Osteocyte (in vitro differentiated cells): Measurements from ENCODE around the gene PLEKHG3. TPM values are rescaled to one million over a fixed set of nuclear protein-coding genes. Genes with fewer than 3 reads are reported as not detected.

Experiments
- DNase-seq: peaks from one replicate; pipeline ENCODE4 v3.0.0; 2021; ENCODE audit warnings: mixed read lengths; ENCODE audit not compliant: unreplicated experiment; ENCODE audit errors: extremely low spot score
- H3K27ac Mint-ChIP-seq: one replicate; pipeline ENCODE4 v1.8.0; 2021; ENCODE audit warnings: mild to moderate bottlenecking, mixed read lengths; ENCODE audit not compliant: unreplicated experiment
- H3K27me3 Mint-ChIP-seq: one replicate; pipeline ENCODE4 v1.8.0; 2021; ENCODE audit warnings: mixed read lengths; ENCODE audit not compliant: unreplicated experiment
- H3K36me3 Mint-ChIP-seq: one replicate; pipeline ENCODE4 v1.8.0; 2021; ENCODE audit warnings: mixed read lengths; ENCODE audit not compliant: unreplicated experiment
- H3K4me1 Mint-ChIP-seq: one replicate; pipeline ENCODE4 v1.8.0; 2021; ENCODE audit warnings: mixed read lengths; ENCODE audit not compliant: unreplicated experiment
- H3K4me3 Mint-ChIP-seq: one replicate; pipeline ENCODE4 v1.8.0; 2021; ENCODE audit warnings: mild to moderate bottlenecking, moderate library complexity, mixed read lengths; ENCODE audit not compliant: unreplicated experiment
- H3K9me3 Mint-ChIP-seq: one replicate; pipeline ENCODE4 v1.8.0; 2021; ENCODE audit warnings: mixed read lengths; ENCODE audit not compliant: unreplicated experiment
- CTCF ChIP-seq: fragments of 200-600 bp; sonication (generic); IDR thresholded peaks from 2 replicates; pipeline ENCODE4 v1.5.0; 2021; ENCODE audit warnings: antibody characterized with exemption, mild to moderate bottlenecking, moderate library complexity
- total RNA-seq: library from RNA; stranded (reverse); gene quantifications from 2 replicates; pipeline ENCODE4 v1.2.1, GENCODE V29; 2021

PLEKHG3 gene
- total RNA-seq, 1 donor from 2014 or later = 96.3 TPM

DNA sequence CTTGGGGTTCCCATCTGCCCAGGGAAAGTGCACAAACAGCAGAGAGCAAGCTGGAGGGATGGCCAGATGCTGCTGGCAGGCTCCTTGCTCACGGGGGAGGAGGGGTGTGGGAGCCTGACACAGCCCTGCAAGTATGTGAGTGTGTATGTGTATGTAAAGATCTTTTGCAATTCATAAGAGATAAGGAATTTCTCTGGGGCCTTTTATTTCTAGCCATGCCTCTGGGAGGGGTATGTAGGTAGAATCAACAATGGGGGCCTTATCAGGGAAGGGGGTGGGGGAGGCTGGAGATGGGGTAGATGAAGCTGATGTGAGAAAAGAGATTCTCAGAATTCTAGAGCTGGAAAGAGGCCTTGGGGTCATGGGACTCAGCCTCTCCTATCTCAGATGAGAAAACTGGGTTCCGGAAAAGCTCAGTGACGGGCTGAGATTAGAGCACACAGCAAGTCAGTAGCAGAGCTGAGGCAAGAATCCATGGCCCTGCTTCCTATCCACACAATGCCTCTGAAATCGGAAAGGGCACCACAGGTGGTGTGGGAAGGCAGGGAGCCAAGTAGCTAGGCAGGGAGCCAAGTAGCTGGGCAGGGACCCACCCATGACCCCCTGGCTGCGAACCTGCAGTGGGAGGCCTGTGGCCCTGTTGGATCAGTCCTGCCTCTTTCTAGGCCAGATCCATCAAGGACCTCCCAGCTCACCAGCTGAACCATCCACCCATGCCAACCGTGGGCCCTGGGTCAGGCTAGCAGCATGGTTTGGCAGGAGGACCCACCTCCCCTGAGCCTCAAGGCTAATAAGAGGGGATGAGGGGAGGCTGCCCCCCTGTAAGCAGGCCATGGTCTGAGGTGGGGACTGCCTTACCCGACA is 54.7 kb downstream of the PLEKHG3 start:
- no peak overlapping the region for H3K4me3 Mint-ChIP-seq
- H3K27me3 Mint-ChIP-seq = no peaks in the 10 kb centered on the region
- peak overlapping the region; percentile 82 for H3K27ac Mint-ChIP-seq
- no peaks in the 10 kb centered on the region for H3K9me3 Mint-ChIP-seq
- H3K4me1 Mint-ChIP-seq = peaks cover 75% of the 10 kb centered on the region
- no peak for TF ChIP-seq CTCF
- no peak for DNase-seq
- no peaks in the 10 kb centered on the region for H3K36me3 Mint-ChIP-seq

DNA sequence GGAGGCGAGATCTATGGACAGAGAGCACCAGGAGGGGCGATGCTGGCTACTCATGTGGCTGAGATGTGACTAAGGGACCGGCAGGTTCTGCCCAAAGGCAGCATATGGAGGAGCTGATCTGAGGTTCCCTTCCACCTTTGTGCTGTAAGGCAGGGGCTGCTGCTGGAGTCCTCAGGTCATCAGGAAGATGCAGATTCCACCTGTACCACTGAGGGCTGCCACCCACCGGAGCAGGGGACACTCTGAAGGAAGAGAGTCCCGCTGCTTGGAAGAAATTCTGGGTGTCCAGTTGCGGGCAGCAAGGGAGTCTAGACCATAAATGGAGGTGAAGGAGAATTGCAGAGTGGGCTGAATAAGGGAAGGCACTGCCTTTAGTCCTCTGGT is 55.3 kb downstream of the PLEKHG3 start:
- no peak for DNase-seq
- no peaks in the 10 kb centered on the region for H3K27me3 Mint-ChIP-seq
- no peaks in the 10 kb centered on the region for H3K9me3 Mint-ChIP-seq
- no peak for TF ChIP-seq CTCF
- H3K4me3 Mint-ChIP-seq = no peak overlapping the region
- no peaks in the 10 kb centered on the region for H3K36me3 Mint-ChIP-seq
- peak overlapping the region; percentile 38 for H3K27ac Mint-ChIP-seq
- peaks cover 81% of the 10 kb centered on the region for H3K4me1 Mint-ChIP-seq

GRCh38 chr14:64760146-64760755 is 56.0 kb downstream of the PLEKHG3 start:
- Mint-ChIP-seq H3K9me3 (no peaks in the 10 kb centered on the region), H3K4me1 (peaks cover 84% of the 10 kb centered on the region), H3K27ac (peak overlapping the region; percentile 4), H3K4me3 (no peak overlapping the region), H3K36me3 (no peaks in the 10 kb centered on the region), H3K27me3 (no peaks in the 10 kb centered on the region)
- TF ChIP-seq CTCF = peak; percentile 63
- no peak for DNase-seq

GRCh38 chr14:64760916-64761315 is 56.7 kb downstream of the PLEKHG3 start:
- Mint-ChIP-seq H3K4me1 (peaks cover 83% of the 10 kb centered on the region), H3K4me3 (no peak overlapping the region), H3K27me3 (no peaks in the 10 kb centered on the region), H3K9me3 (no peaks in the 10 kb centered on the region), H3K27ac (peak overlapping the region; percentile 82), H3K36me3 (no peaks in the 10 kb centered on the region)
- DNase-seq = no peak
- no peak for TF ChIP-seq CTCF

DNA sequence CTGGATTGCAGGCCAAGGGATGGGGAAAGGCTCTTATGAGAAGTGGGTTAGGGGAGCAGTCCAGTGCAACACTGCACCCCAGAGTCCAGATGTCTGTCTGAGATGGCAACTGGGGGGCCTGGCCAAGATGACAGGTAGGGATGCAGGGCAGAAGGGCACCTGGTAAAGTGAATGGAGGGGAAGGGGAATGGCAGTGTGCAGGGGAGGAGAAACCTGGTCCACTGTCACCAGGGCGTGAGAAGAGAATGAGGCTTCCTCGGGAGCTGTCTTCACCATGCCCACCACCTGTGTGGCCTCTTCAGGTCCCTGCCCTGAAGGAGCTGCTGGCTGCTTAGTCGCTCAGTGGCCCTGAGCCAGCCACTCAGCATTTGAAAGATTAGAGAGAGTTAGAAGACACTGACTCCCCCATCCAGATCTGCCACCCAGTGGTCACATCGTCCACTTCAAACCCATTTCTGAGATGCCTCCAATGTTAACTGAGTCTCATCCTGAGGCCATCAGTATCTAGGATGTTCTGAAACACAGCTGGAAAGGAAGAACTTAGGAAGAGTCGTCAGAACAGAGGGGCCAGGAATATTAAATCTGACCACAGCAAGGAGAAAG is 57.3 kb downstream of the PLEKHG3 start:
- Mint-ChIP-seq H3K27ac (peak overlapping the region; percentile 82), H3K36me3 (no peaks in the 10 kb centered on the region), H3K9me3 (no peaks in the 10 kb centered on the region), H3K4me3 (peak overlapping the region; percentile 4), H3K27me3 (no peaks in the 10 kb centered on the region), H3K4me1 (peaks cover 81% of the 10 kb centered on the region)
- peak; percentile 27 for TF ChIP-seq CTCF
- no peak for DNase-seq
